HEK293 (cell line): ENCODE results near the gene VHLL.

Source experiments
- BCL11A ChIP-seq: fragments of 450-650 bp; formaldehyde crosslinking; IDR thresholded peaks from 2 replicates; pipeline ENCODE4 v1.5.1; 2016; ENCODE audit warnings: low read depth, missing biosample characterization, missing genetic modification characterization
- FEZF1 ChIP-seq: fragments of 450-650 bp; formaldehyde crosslinking; IDR thresholded peaks from 2 replicates; pipeline ENCODE4 v1.5.1; 2016; ENCODE audit warnings: missing biosample characterization, missing genetic modification characterization
- SP2 ChIP-seq: fragments of 450-650 bp; formaldehyde crosslinking; IDR thresholded peaks from 2 replicates; pipeline ENCODE4 v1.5.1; 2016; ENCODE audit warnings: missing biosample characterization, missing genetic modification characterization
- ZBTB20 ChIP-seq: fragments of 450-650 bp; formaldehyde crosslinking; IDR thresholded peaks from 2 replicates; pipeline ENCODE4 v1.5.1; 2016; ENCODE audit warnings: missing biosample characterization, missing genetic modification characterization
- ZNF114 ChIP-seq: fragments of 450-650 bp; formaldehyde crosslinking; IDR thresholded peaks from 2 replicates; pipeline ENCODE4 v1.5.0; 2017; ENCODE audit warnings: missing biosample characterization, missing genetic modification characterization
- ZNF132 ChIP-seq: fragments of 450-650 bp; formaldehyde crosslinking; IDR thresholded peaks from 2 replicates; pipeline ENCODE4 v1.5.1; 2017; ENCODE audit warnings: missing biosample characterization, missing genetic modification characterization, borderline replicate concordance
- ZNF133 ChIP-seq: fragments of 450-650 bp; formaldehyde crosslinking; IDR thresholded peaks from 2 replicates; pipeline ENCODE4 v1.5.1; 2016; ENCODE audit warnings: missing biosample characterization, missing genetic modification characterization
- ZNF214 ChIP-seq: fragments of 450-650 bp; formaldehyde crosslinking; IDR thresholded peaks from 2 replicates; pipeline ENCODE4 v1.5.1; 2017; ENCODE audit warnings: missing biosample characterization, mild to moderate bottlenecking, missing genetic modification characterization, borderline replicate concordance
- ZNF23 ChIP-seq: fragments of 450-650 bp; formaldehyde crosslinking; IDR thresholded peaks from 2 replicates; pipeline ENCODE4 v1.5.1; 2016; ENCODE audit warnings: missing biosample characterization, missing genetic modification characterization, borderline replicate concordance
- ZNF274 ChIP-seq, 2 experiments: fragments of 200-500 bp in 1 of 2; fragments of 450-650 bp in 1 of 2; sonication (Bioruptor generic) in 1 of 2; formaldehyde crosslinking in 1 of 2; IDR thresholded peaks; 2 replicates each; pipeline versions ENCODE4 v1.5.1 to v1.6.1; 2014 to 2016; ENCODE audit warnings: borderline replicate concordance in 1 of 2, inconsistent platforms in 1 of 2, low read length in 1 of 2, missing biosample characterization in 1 of 2, missing genetic modification characterization in 1 of 2
- ZNF366 ChIP-seq: fragments of 450-650 bp; formaldehyde crosslinking; conservative IDR thresholded peaks from 2 replicates; pipeline ENCODE4 v1.5.1; 2016; ENCODE audit warnings: missing biosample characterization, missing genetic modification characterization
- ZNF37A ChIP-seq: fragments of 450-650 bp; IDR thresholded peaks from 2 replicates; pipeline ENCODE4 v1.5.1; 2018; ENCODE audit warnings: missing biosample characterization, missing genetic modification characterization
- ZNF510 ChIP-seq: fragments of 450-650 bp; formaldehyde crosslinking; IDR thresholded peaks from 2 replicates; pipeline ENCODE4 v1.5.1; 2018; ENCODE audit warnings: mild to moderate bottlenecking, missing genetic modification characterization, missing biosample characterization; ENCODE audit not compliant: insufficient replicate concordance
- ZNF670 ChIP-seq: fragments of 450-650 bp; formaldehyde crosslinking; IDR thresholded peaks from 2 replicates; pipeline ENCODE4 v1.5.1; 2016; ENCODE audit warnings: missing biosample characterization, missing genetic modification characterization, low read depth
- ZNF777 ChIP-seq: fragments of 450-650 bp; formaldehyde crosslinking; IDR thresholded peaks from 2 replicates; pipeline ENCODE4 v1.5.1; 2017; ENCODE audit warnings: missing biosample characterization, missing genetic modification characterization, borderline replicate concordance
- ZSCAN16 ChIP-seq: fragments of 450-650 bp; formaldehyde crosslinking; IDR thresholded peaks from 2 replicates; pipeline ENCODE4 v1.5.1; 2016; ENCODE audit warnings: missing biosample characterization, missing genetic modification characterization
- ZSCAN30 ChIP-seq: fragments of 450-650 bp; IDR thresholded peaks from 2 replicates; pipeline ENCODE4 v1.5.1; 2018; ENCODE audit warnings: missing biosample characterization, mild to moderate bottlenecking, missing genetic modification characterization, moderate library complexity
- TF ChIP-seq, protein P1 (sequence below): fragments of 450-650 bp; formaldehyde crosslinking; IDR thresholded peaks from 2 replicates; pipeline ENCODE4 v1.5.1; 2016; ENCODE audit warnings: missing biosample characterization, missing genetic modification characterization
- TF ChIP-seq, protein P2 (sequence below): fragments of 450-650 bp; formaldehyde crosslinking; IDR thresholded peaks from 2 replicates; pipeline ENCODE4 v1.5.1; 2016; ENCODE audit warnings: missing biosample characterization, missing genetic modification characterization
- TF ChIP-seq, protein P3 (sequence below): fragments of 450-650 bp; formaldehyde crosslinking; IDR thresholded peaks from 2 replicates; pipeline ENCODE4 v1.5.1; 2016; ENCODE audit warnings: missing biosample characterization, missing genetic modification characterization
- TF ChIP-seq, protein P4 (sequence below): fragments of 450-650 bp; formaldehyde crosslinking; IDR thresholded peaks from 2 replicates; pipeline ENCODE4 v1.5.1; 2016; ENCODE audit warnings: missing biosample characterization, missing genetic modification characterization
- TF ChIP-seq, protein P5 (sequence below): fragments of 450-650 bp; formaldehyde crosslinking; IDR thresholded peaks from 2 replicates; pipeline ENCODE4 v1.5.1; 2016; ENCODE audit warnings: missing biosample characterization, missing genetic modification characterization
- TF ChIP-seq, protein P6 (sequence below): fragments of 450-650 bp; formaldehyde crosslinking; IDR thresholded peaks from 2 replicates; pipeline ENCODE4 v1.5.1; 2017; ENCODE audit warnings: missing biosample characterization, missing genetic modification characterization
- TF ChIP-seq, protein P7 (sequence below): fragments of 450-650 bp; IDR thresholded peaks from 2 replicates; pipeline ENCODE4 v1.5.1; 2018; ENCODE audit warnings: missing biosample characterization, mild to moderate bottlenecking, missing genetic modification characterization
- TF ChIP-seq, protein P8 (sequence below): fragments of 450-650 bp; formaldehyde crosslinking; IDR thresholded peaks from 2 replicates; pipeline ENCODE4 v1.5.1; 2016; ENCODE audit warnings: missing biosample characterization, missing genetic modification characterization

The VHLL gene

DNA sequence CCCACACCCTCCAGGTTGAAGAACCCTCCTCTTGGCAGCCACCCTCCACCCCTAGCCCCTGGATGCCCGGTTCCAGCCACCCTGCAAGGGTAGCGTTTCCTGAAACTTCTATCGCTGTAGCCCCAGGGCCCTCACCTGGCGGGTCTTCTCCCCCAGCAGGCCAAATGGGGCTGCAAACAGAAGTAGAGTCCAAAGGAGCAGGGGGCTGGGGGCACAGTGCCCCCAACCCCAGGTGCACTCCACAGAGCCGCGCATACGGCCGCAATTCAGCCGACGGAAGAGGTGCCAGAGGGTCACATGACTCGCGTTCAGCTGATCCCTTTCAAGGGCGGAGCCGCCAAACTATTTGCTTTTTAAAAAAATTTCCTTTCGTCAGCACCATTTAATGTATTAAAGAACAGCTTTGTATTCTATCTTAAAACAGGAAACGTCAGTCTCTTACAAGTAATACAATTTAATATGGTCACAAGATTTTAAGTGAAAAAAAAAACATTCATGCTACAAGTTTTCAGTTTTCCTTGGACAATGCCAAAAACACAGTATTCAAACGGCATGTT is 3.6 kb downstream of the VHLL start, which contains the start of gene GLMP (continued):
- TF ChIP-seq, protein P1, sequence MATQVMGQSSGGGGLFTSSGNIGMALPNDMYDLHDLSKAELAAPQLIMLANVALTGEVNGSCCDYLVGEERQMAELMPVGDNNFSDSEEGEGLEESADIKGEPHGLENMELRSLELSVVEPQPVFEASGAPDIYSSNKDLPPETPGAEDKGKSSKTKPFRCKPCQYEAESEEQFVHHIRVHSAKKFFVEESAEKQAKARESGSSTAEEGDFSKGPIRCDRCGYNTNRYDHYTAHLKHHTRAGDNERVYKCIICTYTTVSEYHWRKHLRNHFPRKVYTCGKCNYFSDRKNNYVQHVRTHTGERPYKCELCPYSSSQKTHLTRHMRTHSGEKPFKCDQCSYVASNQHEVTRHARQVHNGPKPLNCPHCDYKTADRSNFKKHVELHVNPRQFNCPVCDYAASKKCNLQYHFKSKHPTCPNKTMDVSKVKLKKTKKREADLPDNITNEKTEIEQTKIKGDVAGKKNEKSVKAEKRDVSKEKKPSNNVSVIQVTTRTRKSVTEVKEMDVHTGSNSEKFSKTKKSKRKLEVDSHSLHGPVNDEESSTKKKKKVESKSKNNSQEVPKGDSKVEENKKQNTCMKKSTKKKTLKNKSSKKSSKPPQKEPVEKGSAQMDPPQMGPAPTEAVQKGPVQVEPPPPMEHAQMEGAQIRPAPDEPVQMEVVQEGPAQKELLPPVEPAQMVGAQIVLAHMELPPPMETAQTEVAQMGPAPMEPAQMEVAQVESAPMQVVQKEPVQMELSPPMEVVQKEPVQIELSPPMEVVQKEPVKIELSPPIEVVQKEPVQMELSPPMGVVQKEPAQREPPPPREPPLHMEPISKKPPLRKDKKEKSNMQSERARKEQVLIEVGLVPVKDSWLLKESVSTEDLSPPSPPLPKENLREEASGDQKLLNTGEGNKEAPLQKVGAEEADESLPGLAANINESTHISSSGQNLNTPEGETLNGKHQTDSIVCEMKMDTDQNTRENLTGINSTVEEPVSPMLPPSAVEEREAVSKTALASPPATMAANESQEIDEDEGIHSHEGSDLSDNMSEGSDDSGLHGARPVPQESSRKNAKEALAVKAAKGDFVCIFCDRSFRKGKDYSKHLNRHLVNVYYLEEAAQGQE (tag by site-specific recombination), result no peak
- TF ChIP-seq ZNF670 (tag by site-specific recombination) (no peak), ZNF133 (tag by site-specific recombination) (no peak), ZNF37A (tag by site-specific recombination) (no peak), BCL11A (tag by site-specific recombination) (no peak), ZBTB20 (no peak), ZNF366 (no peak), ZNF132 (tag by site-specific recombination) (no peak), ZNF510 (tag by site-specific recombination) (no peak), ZNF777 (tag by site-specific recombination) (no peak), ZNF274 (IDR thresholded peaks at IDR 0.05; ENCODE audit: low read length) (no peak), ZNF274 (tag by site-specific recombination; IDR thresholded peaks at IDR 0.05; ENCODE audit: borderline replicate concordance) (no peak), ZNF114 (tag by site-specific recombination) (no peak), ZSCAN30 (tag by site-specific recombination) (no peak), ZNF214 (tag by site-specific recombination) (no peak), FEZF1 (tag by site-specific recombination) (no peak), ZSCAN16 (tag by site-specific recombination) (no peak), SP2 (tag by site-specific recombination) (no peak), ZNF23 (tag by site-specific recombination) (no peak)
- TF ChIP-seq, protein P2, sequence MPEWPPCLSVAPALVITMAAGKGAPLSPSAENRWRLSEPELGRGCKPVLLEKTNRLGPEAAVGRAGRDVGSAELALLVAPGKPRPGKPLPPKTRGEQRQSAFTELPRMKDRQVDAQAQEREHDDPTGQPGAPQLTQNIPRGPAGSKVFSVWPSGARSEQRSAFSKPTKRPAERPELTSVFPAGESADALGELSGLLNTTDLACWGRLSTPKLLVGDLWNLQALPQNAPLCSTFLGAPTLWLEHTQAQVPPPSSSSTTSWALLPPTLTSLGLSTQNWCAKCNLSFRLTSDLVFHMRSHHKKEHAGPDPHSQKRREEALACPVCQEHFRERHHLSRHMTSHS (tag by site-specific recombination), result no peak
- TF ChIP-seq, protein P3, sequence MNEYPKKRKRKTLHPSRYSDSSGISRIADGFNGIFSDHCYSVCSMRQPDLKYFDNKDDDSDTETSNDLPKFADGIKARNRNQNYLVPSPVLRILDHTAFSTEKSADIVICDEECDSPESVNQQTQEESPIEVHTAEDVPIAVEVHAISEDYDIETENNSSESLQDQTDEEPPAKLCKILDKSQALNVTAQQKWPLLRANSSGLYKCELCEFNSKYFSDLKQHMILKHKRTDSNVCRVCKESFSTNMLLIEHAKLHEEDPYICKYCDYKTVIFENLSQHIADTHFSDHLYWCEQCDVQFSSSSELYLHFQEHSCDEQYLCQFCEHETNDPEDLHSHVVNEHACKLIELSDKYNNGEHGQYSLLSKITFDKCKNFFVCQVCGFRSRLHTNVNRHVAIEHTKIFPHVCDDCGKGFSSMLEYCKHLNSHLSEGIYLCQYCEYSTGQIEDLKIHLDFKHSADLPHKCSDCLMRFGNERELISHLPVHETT (tag by site-specific recombination), result no peak
- TF ChIP-seq, protein P4, sequence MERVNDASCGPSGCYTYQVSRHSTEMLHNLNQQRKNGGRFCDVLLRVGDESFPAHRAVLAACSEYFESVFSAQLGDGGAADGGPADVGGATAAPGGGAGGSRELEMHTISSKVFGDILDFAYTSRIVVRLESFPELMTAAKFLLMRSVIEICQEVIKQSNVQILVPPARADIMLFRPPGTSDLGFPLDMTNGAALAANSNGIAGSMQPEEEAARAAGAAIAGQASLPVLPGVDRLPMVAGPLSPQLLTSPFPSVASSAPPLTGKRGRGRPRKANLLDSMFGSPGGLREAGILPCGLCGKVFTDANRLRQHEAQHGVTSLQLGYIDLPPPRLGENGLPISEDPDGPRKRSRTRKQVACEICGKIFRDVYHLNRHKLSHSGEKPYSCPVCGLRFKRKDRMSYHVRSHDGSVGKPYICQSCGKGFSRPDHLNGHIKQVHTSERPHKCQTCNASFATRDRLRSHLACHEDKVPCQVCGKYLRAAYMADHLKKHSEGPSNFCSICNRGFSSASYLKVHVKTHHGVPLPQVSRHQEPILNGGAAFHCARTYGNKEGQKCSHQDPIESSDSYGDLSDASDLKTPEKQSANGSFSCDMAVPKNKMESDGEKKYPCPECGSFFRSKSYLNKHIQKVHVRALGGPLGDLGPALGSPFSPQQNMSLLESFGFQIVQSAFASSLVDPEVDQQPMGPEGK (tag by site-specific recombination), result peak; percentile 44; the same call in 1 of the 2 replicates
- TF ChIP-seq, protein P5, sequence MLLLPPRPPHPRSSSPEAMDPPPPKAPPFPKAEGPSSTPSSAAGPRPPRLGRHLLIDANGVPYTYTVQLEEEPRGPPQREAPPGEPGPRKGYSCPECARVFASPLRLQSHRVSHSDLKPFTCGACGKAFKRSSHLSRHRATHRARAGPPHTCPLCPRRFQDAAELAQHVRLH, result no peak
- TF ChIP-seq, protein P6, sequence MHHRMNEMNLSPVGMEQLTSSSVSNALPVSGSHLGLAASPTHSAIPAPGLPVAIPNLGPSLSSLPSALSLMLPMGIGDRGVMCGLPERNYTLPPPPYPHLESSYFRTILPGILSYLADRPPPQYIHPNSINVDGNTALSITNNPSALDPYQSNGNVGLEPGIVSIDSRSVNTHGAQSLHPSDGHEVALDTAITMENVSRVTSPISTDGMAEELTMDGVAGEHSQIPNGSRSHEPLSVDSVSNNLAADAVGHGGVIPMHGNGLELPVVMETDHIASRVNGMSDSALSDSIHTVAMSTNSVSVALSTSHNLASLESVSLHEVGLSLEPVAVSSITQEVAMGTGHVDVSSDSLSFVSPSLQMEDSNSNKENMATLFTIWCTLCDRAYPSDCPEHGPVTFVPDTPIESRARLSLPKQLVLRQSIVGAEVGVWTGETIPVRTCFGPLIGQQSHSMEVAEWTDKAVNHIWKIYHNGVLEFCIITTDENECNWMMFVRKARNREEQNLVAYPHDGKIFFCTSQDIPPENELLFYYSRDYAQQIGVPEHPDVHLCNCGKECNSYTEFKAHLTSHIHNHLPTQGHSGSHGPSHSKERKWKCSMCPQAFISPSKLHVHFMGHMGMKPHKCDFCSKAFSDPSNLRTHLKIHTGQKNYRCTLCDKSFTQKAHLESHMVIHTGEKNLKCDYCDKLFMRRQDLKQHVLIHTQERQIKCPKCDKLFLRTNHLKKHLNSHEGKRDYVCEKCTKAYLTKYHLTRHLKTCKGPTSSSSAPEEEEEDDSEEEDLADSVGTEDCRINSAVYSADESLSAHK (tag by site-specific recombination), result no peak
- TF ChIP-seq, protein P7, sequence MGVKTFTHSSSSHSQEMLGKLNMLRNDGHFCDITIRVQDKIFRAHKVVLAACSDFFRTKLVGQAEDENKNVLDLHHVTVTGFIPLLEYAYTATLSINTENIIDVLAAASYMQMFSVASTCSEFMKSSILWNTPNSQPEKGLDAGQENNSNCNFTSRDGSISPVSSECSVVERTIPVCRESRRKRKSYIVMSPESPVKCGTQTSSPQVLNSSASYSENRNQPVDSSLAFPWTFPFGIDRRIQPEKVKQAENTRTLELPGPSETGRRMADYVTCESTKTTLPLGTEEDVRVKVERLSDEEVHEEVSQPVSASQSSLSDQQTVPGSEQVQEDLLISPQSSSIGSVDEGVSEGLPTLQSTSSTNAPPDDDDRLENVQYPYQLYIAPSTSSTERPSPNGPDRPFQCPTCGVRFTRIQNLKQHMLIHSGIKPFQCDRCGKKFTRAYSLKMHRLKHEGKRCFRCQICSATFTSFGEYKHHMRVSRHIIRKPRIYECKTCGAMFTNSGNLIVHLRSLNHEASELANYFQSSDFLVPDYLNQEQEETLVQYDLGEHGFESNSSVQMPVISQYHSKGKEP (tag by site-specific recombination), result no peak
- TF ChIP-seq, protein P8, sequence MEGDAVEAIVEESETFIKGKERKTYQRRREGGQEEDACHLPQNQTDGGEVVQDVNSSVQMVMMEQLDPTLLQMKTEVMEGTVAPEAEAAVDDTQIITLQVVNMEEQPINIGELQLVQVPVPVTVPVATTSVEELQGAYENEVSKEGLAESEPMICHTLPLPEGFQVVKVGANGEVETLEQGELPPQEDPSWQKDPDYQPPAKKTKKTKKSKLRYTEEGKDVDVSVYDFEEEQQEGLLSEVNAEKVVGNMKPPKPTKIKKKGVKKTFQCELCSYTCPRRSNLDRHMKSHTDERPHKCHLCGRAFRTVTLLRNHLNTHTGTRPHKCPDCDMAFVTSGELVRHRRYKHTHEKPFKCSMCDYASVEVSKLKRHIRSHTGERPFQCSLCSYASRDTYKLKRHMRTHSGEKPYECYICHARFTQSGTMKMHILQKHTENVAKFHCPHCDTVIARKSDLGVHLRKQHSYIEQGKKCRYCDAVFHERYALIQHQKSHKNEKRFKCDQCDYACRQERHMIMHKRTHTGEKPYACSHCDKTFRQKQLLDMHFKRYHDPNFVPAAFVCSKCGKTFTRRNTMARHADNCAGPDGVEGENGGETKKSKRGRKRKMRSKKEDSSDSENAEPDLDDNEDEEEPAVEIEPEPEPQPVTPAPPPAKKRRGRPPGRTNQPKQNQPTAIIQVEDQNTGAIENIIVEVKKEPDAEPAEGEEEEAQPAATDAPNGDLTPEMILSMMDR (tag by site-specific recombination), result no peak
